ENCODE measurements around the gene ZNF205. TPM values are rescaled to one million over a fixed set of nuclear protein-coding genes. Genes with fewer than 3 reads are reported as not detected.
A peak's percentile ranks its signal among the peaks of the same experiment; 100 is the strongest.

The ZNF205 gene
- polyA plus RNA-seq, 1 donor = 12.8 TPM

GRCh38 chr16:3150346-3151218 is 38.2 kb downstream of the ZNF205 start:
- Histone ChIP-seq H3K4me3 (ENCODE audit: low read length) (peak overlapping the region; percentile 68), H3K27ac (ENCODE audit: low read length) (peak overlapping the region; percentile 87), H3K9me3 (ENCODE audit: control insufficient read depth, low read depth, low read length) (no peaks in the 10 kb centered on the region), H3K27me3 (ENCODE audit: control insufficient read depth, insufficient read depth, low read length) (peaks cover 2% of the 10 kb centered on the region), H3K36me3 (ENCODE audit: control insufficient read depth, insufficient read depth, low read length) (no peaks in the 10 kb centered on the region), H3K4me1 (ENCODE audit: control insufficient read depth, insufficient read depth, low read length) (peaks cover 25% of the 10 kb centered on the region)
- DNase-seq = peak; percentile 96 to 97
- 0% methylated on average over 1 of the region's 62 CpGs for WGBS (ENCODE audit: insufficient coverage, low lambda C conversion rate)

- Histone ChIP-seq H3K27me3 (ENCODE audit: control insufficient read depth, insufficient read depth, low read length) (peaks cover 2% of the 10 kb centered on the region), H3K4me3 (ENCODE audit: low read length) (peak overlapping the region; percentile 46), H3K9me3 (ENCODE audit: control insufficient read depth, low read depth, low read length) (no peaks in the 10 kb centered on the region), H3K27ac (ENCODE audit: low read length) (no peak overlapping the region), H3K4me1 (ENCODE audit: control insufficient read depth, insufficient read depth, low read length) (peaks cover 25% of the 10 kb centered on the region), H3K36me3 (ENCODE audit: control insufficient read depth, insufficient read depth, low read length) (no peaks in the 10 kb centered on the region)
- no peak for DNase-seq
- no CpG with 5 or more reads among the region's 15 CpGs for WGBS (ENCODE audit: insufficient coverage, low lambda C conversion rate)
Observed at GRCh38 chr16:3152027-3152276, 39.6 kb downstream of the ZNF205 start.

GRCh38 chr16:3152277-3152990 is 40.0 kb downstream of the ZNF205 start:
- peak overlapping the region; percentile 46 for H3K4me3 ChIP-seq (ENCODE audit: low read length)

GRCh38 chr16:3152991-3153368 is 40.6 kb downstream of the ZNF205 start:
- no peaks in the 10 kb centered on the region for H3K36me3 ChIP-seq (ENCODE audit: control insufficient read depth, insufficient read depth, low read length)
- no peak overlapping the region for H3K27ac ChIP-seq (ENCODE audit: low read length)
- no peak for DNase-seq
- H3K27me3 ChIP-seq (ENCODE audit: control insufficient read depth, insufficient read depth, low read length) = peaks cover 2% of the 10 kb centered on the region
- H3K4me1 ChIP-seq (ENCODE audit: control insufficient read depth, insufficient read depth, low read length) = peaks cover 28% of the 10 kb centered on the region
- no peaks in the 10 kb centered on the region for H3K9me3 ChIP-seq (ENCODE audit: control insufficient read depth, low read depth, low read length)
- H3K4me3 ChIP-seq (ENCODE audit: low read length) = no peak overlapping the region
- 9% methylated on average over 5 of the region's 8 CpGs for WGBS (ENCODE audit: insufficient coverage, low lambda C conversion rate)

More at GRCh38 chr16:3152277-3152990, 40.0 kb downstream of the ZNF205 start:
- Histone ChIP-seq H3K9me3 (ENCODE audit: control insufficient read depth, low read depth, low read length) (no peaks in the 10 kb centered on the region), H3K4me1 (ENCODE audit: control insufficient read depth, insufficient read depth, low read length) (peaks cover 25% of the 10 kb centered on the region), H3K36me3 (ENCODE audit: control insufficient read depth, insufficient read depth, low read length) (no peaks in the 10 kb centered on the region), H3K27ac (ENCODE audit: low read length) (peak overlapping the region; percentile 0), H3K27me3 (ENCODE audit: control insufficient read depth, insufficient read depth, low read length) (peaks cover 2% of the 10 kb centered on the region)
- peak; percentile 75 for DNase-seq
- WGBS (ENCODE audit: insufficient coverage, low lambda C conversion rate) = 7% methylated on average over 3 of the region's 42 CpGs

GRCh38 chr16:3155181-3155580 is 42.8 kb downstream of the ZNF205 start:
- peaks cover 20% of the 10 kb centered on the region for H3K4me1 ChIP-seq (ENCODE audit: control insufficient read depth, insufficient read depth, low read length)
- no peak overlapping the region for H3K27ac ChIP-seq (ENCODE audit: low read length)
- H3K9me3 ChIP-seq (ENCODE audit: control insufficient read depth, low read depth, low read length) = peaks cover 3% of the 10 kb centered on the region
- H3K36me3 ChIP-seq (ENCODE audit: control insufficient read depth, insufficient read depth, low read length) = no peaks in the 10 kb centered on the region
- no peak overlapping the region for H3K4me3 ChIP-seq (ENCODE audit: low read length)
- peaks cover 12% of the 10 kb centered on the region for H3K27me3 ChIP-seq (ENCODE audit: control insufficient read depth, insufficient read depth, low read length)
- WGBS (ENCODE audit: insufficient coverage, low lambda C conversion rate) = no CpG with 5 or more reads among the region's 2 CpGs
- no peak for DNase-seq

GRCh38 chr16:3155972-3156371 is 43.6 kb downstream of the ZNF205 start:
- H3K4me3 ChIP-seq (ENCODE audit: low read length) = no peak overlapping the region
- peaks cover 16% of the 10 kb centered on the region for H3K4me1 ChIP-seq (ENCODE audit: control insufficient read depth, insufficient read depth, low read length)
- H3K36me3 ChIP-seq (ENCODE audit: control insufficient read depth, insufficient read depth, low read length) = no peaks in the 10 kb centered on the region
- H3K27ac ChIP-seq (ENCODE audit: low read length) = no peak overlapping the region
- DNase-seq = no peak
- peaks cover 3% of the 10 kb centered on the region for H3K9me3 ChIP-seq (ENCODE audit: control insufficient read depth, low read depth, low read length)
- WGBS (ENCODE audit: insufficient coverage, low lambda C conversion rate) = no CpG with 5 or more reads among the region's 3 CpGs
- peaks cover 16% of the 10 kb centered on the region for H3K27me3 ChIP-seq (ENCODE audit: control insufficient read depth, insufficient read depth, low read length)

- H3K27me3 ChIP-seq (ENCODE audit: control insufficient read depth, insufficient read depth, low read length) = peaks cover 21% of the 10 kb centered on the region
- H3K36me3 ChIP-seq (ENCODE audit: control insufficient read depth, insufficient read depth, low read length) = no peaks in the 10 kb centered on the region
- H3K4me1 ChIP-seq (ENCODE audit: control insufficient read depth, insufficient read depth, low read length) = peaks cover 3% of the 10 kb centered on the region
- H3K27ac ChIP-seq (ENCODE audit: low read length) = peak overlapping the region; percentile 83
- WGBS (ENCODE audit: insufficient coverage, low lambda C conversion rate) = no CpG with 5 or more reads among the region's 59 CpGs
- peak; percentile 60 to 74 for DNase-seq
- H3K9me3 ChIP-seq (ENCODE audit: control insufficient read depth, low read depth, low read length) = peaks cover 3% of the 10 kb centered on the region
- H3K4me3 ChIP-seq (ENCODE audit: low read length) = peak overlapping the region; percentile 79
Observed at GRCh38 chr16:3157229-3158025, 45.0 kb downstream of the ZNF205 start.

GRCh38 chr16:3158026-3158509 is 45.7 kb downstream of the ZNF205 start:
- H3K36me3 ChIP-seq (ENCODE audit: control insufficient read depth, insufficient read depth, low read length) = no peaks in the 10 kb centered on the region
- WGBS (ENCODE audit: insufficient coverage, low lambda C conversion rate) = no CpG with 5 or more reads among the region's 27 CpGs
- peak in 1 of 2 donors; percentile 68 for DNase-seq
- H3K4me3 ChIP-seq (ENCODE audit: low read length) = peak overlapping the region; percentile 79
- peak overlapping the region; percentile 83 for H3K27ac ChIP-seq (ENCODE audit: low read length)
- H3K9me3 ChIP-seq (ENCODE audit: control insufficient read depth, low read depth, low read length) = peaks cover 3% of the 10 kb centered on the region
- H3K27me3 ChIP-seq (ENCODE audit: control insufficient read depth, insufficient read depth, low read length) = peaks cover 21% of the 10 kb centered on the region
- H3K4me1 ChIP-seq (ENCODE audit: control insufficient read depth, insufficient read depth, low read length) = peaks cover 2% of the 10 kb centered on the region

GRCh38 chr16:3158510-3159314 is 46.3 kb downstream of the ZNF205 start:
- peak; percentile 90 to 91 for DNase-seq
- Histone ChIP-seq H3K4me1 (ENCODE audit: control insufficient read depth, insufficient read depth, low read length) (peaks cover 2% of the 10 kb centered on the region), H3K36me3 (ENCODE audit: control insufficient read depth, insufficient read depth, low read length) (no peaks in the 10 kb centered on the region), H3K9me3 (ENCODE audit: control insufficient read depth, low read depth, low read length) (peaks cover 3% of the 10 kb centered on the region), H3K27ac (ENCODE audit: low read length) (peak overlapping the region; percentile 83), H3K27me3 (ENCODE audit: control insufficient read depth, insufficient read depth, low read length) (peaks cover 23% of the 10 kb centered on the region), H3K4me3 (ENCODE audit: low read length) (peak overlapping the region; percentile 79)
- no CpG with 5 or more reads among the region's 70 CpGs for WGBS (ENCODE audit: insufficient coverage, low lambda C conversion rate)
